Stomach (tissue), 4 donors: ENCODE data around the gene DENND6B.

Experiments used
- CTCF ChIP-seq, 7 experiments: fragments of 450-650 bp in 4 of 7; fragments of 200-600 bp in 3 of 7; sonication (generic) in 3 of 7; IDR thresholded peaks; one replicate each; pipeline ENCODE4 v1.5.1; 2016 to 2019; ENCODE audit warnings: antibody characterized with exemption in 7 of 7, control low read depth in 2 of 7, mild to moderate bottlenecking in 1 of 7
- EP300 ChIP-seq: sonication (generic); formaldehyde crosslinking; IDR thresholded peaks from one replicate; pipeline ENCODE4 v1.6.1; 2017; ENCODE audit warnings: antibody characterized with exemption
- POLR2A ChIP-seq, 4 donors: fragments of 450-650 bp; IDR thresholded peaks; one replicate each; pipeline ENCODE4 v1.6.1; 2016; ENCODE audit warnings: antibody characterized with exemption in 4 of 4, control low read depth in 2 of 4, mild to moderate bottlenecking in 1 of 4, moderate library complexity in 1 of 4

- TF ChIP-seq CTCF (IDR thresholded peaks at IDR 0.05) (no peak), POLR2A (IDR thresholded peaks at IDR 0.05) (no peak), EP300 (no peak)
These were observed 13.8 kb downstream of the DENND6B start for GRCh38 chr22:50313021-50313420.
